GM18517 (cell line): Measurements from ENCODE around the gene MAGEB3.
"Not testable (repeated sequence)": the region's sequence is repeated elsewhere in the genome, so short reads cannot be mapped to it uniquely, and the experiment has no call there.

Experiments used
- ATAC-seq: cut with Tn5 transposase; IDR thresholded peaks from one replicate; pipeline ENCODE4 v1.9.1; 2021; ENCODE audit warnings: mild to moderate bottlenecking, moderate library complexity; ENCODE audit not compliant: unreplicated experiment

The MAGEB3 gene

GRCh38 chrX:30230395-30230794 is at the start of gene MAGEB3:
Gene MAGEB3 (plus strand): TSS chrX:30230657. CDS start chrX:30235925, 5,268 bp downstream.
- ATAC-seq, result no peak

- ATAC-seq, result no peak
These were observed 49.1 kb upstream of the MAGEB3 start for GRCh38 chrX:30181353-30181752.

- ATAC-seq, result no peak
These were observed 46.9 kb upstream of the MAGEB3 start for GRCh38 chrX:30183554-30183953.

GRCh38 chrX:30190426-30190825 is 40.0 kb upstream of the MAGEB3 start:
- no peak for ATAC-seq

- not testable (repeated sequence) for ATAC-seq
These were observed 36.5 kb upstream of the MAGEB3 start for GRCh38 chrX:30193910-30194309.

- no peak for ATAC-seq
These were observed 34.1 kb upstream of the MAGEB3 start for GRCh38 chrX:30196322-30196721.

GRCh38 chrX:30212172-30212571 is 18.3 kb upstream of the MAGEB3 start:
- no peak for ATAC-seq

- ATAC-seq, result no peak
These were observed 15.1 kb upstream of the MAGEB3 start, which contains the start of gene MAGEB2 for GRCh38 chrX:30215357-30215843. Gene MAGEB2 (plus strand): TSS chrX:30215563. CDS start chrX:30218581, 3,018 bp downstream.

- ATAC-seq, result no peak
These were observed 13.0 kb upstream of the MAGEB3 start for GRCh38 chrX:30217465-30217864.

GRCh38 chrX:30219372-30219771 is 11.1 kb upstream of the MAGEB3 start:
- no peak for ATAC-seq

GRCh38 chrX:30220661-30221060 is 9.8 kb upstream of the MAGEB3 start:
- no peak for ATAC-seq

GRCh38 chrX:30224536-30224935 is 5.9 kb upstream of the MAGEB3 start:
- no peak for ATAC-seq

GRCh38 chrX:30228526-30228925 is 1.9 kb upstream of the MAGEB3 start:
- no peak for ATAC-seq

- ATAC-seq, result no peak
These were observed 11.4 kb downstream of the MAGEB3 start, which contains the start of gene MAGEB4 for GRCh38 chrX:30241724-30242415. Gene MAGEB4 (plus strand): TSS chrX:30242000. CDS start chrX:30242136, 136 bp downstream.

- ATAC-seq, result no peak
These were observed 16.5 kb downstream of the MAGEB3 start, which contains the start of gene MAGEB1 for GRCh38 chrX:30246769-30247489. Gene MAGEB1 (plus strand): TSS chrX:30247146. CDS start chrX:30250494, 3,348 bp downstream.

- no peak for ATAC-seq
These were observed 18.4 kb downstream of the MAGEB3 start for GRCh38 chrX:30248854-30249253.

- ATAC-seq, result no peak
These were observed 22.8 kb downstream of the MAGEB3 start for GRCh38 chrX:30253257-30253656.

GRCh38 chrX:30259927-30260326 is 29.5 kb downstream of the MAGEB3 start:
- no peak for ATAC-seq

GRCh38 chrX:30261012-30261411 is 30.6 kb downstream of the MAGEB3 start:
- no peak for ATAC-seq

GRCh38 chrX:30262763-30263162 is 32.3 kb downstream of the MAGEB3 start:
- ATAC-seq, result no peak

GRCh38 chrX:30270639-30271038 is 40.2 kb downstream of the MAGEB3 start:
- ATAC-seq, result no peak

- no peak for ATAC-seq
These were observed 45.0 kb downstream of the MAGEB3 start for GRCh38 chrX:30275498-30275897.
